Colonic mucosa (tissue), 4 donors: ENCODE results near the gene GSG1L. TPM values are rescaled to one million over a fixed set of nuclear protein-coding genes. Genes with fewer than 3 reads are reported as not detected.

ENCODE experiments used
- DNase-seq: peaks from one replicate; pipeline ENCODE4 v3.0.0-alpha.2; 2020
- H3K27ac ChIP-seq: fragments of 200-600 bp; one replicate; pipeline ENCODE4 v1.8.0; 2021
- H3K27me3 ChIP-seq: fragments of 200-600 bp; one replicate; pipeline ENCODE4 v1.8.0; 2021
- H3K36me3 ChIP-seq: fragments of 200-600 bp; one replicate; pipeline ENCODE4 v1.8.0; 2021
- H3K4me1 ChIP-seq: fragments of 200-600 bp; one replicate; pipeline ENCODE4 v1.8.0; 2021; ENCODE audit warnings: mild to moderate bottlenecking
- H3K4me3 ChIP-seq: fragments of 200-600 bp; one replicate; pipeline ENCODE4 v1.8.0; 2021
- H3K9ac ChIP-seq, 2 donors: one replicate each; pipeline ENCODE4 v1.7.0; 2013; ENCODE audit warnings: control low read depth in 2 of 2, low read depth in 2 of 2, low read length in 2 of 2
- H3K9me3 ChIP-seq: fragments of 200-600 bp; one replicate; pipeline ENCODE4 v1.8.0; 2021
- intact Hi-C: fragments of 100-400 bp; cut with DNase I; formaldehyde crosslinking; loops from one replicate; pipeline ENCODE4 v1.14.1; 2022
- total RNA-seq, 2 donors: library from RNA; stranded (reverse); fragmentation: NEBNext Ultra II Directional in 1 of 2; extraction: Animal tissue kit (Norgen Biotek cat#: 25700) in 1 of 2; gene quantifications; one replicate each; pipeline ENCODE4 v1.2.1, GENCODE V29; 2021
- TF ChIP-seq, protein P1 (sequence below): fragments of 200-600 bp; IDR thresholded peaks from one replicate; pipeline ENCODE4 v1.8.0; 2022; ENCODE audit warnings: antibody characterized with exemption, mild to moderate bottlenecking
- donor health status: healthy.
- donor health status: DM: no; HTN: no; CAD: no.
- donor health status: DM: no; HTN: no; CAD: no.

The GSG1L gene
- total RNA-seq, 2 donors from 2014 or later = 0.13 to 0.15 TPM

DNA sequence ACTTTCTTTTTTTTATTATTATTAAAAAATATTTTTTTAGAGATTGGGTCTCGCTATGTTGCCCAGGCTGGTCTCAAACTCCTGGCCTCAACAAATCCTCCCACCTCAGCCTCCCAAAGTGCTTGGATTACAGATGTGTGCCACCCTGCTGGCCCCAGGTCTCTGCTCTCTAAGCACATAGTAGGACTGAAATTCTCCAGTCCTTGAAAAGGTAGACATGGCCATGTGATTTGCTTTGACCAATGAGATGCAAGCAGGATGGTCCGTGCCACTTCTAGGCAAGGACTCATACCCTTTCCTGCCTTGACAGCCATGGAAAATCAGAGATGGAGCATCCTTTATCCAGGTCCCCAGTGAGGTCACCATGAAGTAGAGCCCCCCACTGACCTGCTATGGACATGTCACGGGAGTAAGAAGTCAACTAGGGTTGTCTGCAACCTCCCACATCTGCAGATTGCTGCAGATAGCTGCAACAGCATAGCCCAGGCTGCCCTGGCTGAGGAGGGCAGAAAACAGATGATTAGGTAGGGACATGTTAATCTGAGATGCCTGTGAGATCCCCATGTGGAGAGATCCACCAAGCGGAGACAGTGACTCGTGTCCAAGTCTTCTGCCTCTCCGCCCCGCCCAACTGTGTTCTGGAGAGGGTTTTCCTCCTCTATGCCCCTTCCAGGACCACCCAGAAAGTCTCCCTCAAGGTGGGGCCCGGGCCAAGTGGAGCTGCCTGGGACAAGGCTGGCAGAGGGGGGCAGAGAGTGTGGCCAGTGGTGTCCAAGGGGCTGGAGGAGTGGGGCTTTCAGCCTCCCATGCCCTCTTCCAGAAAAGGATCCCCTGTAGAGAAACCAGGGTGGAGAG is 11.0 kb downstream of the GSG1L start:
- TF ChIP-seq, protein P1, sequence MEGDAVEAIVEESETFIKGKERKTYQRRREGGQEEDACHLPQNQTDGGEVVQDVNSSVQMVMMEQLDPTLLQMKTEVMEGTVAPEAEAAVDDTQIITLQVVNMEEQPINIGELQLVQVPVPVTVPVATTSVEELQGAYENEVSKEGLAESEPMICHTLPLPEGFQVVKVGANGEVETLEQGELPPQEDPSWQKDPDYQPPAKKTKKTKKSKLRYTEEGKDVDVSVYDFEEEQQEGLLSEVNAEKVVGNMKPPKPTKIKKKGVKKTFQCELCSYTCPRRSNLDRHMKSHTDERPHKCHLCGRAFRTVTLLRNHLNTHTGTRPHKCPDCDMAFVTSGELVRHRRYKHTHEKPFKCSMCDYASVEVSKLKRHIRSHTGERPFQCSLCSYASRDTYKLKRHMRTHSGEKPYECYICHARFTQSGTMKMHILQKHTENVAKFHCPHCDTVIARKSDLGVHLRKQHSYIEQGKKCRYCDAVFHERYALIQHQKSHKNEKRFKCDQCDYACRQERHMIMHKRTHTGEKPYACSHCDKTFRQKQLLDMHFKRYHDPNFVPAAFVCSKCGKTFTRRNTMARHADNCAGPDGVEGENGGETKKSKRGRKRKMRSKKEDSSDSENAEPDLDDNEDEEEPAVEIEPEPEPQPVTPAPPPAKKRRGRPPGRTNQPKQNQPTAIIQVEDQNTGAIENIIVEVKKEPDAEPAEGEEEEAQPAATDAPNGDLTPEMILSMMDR = no peak
- no peak for DNase-seq
- no peaks in the 10 kb centered on the region for H3K4me1 ChIP-seq
- no peak overlapping the region for H3K27ac ChIP-seq
- no peaks in the 10 kb centered on the region for H3K27me3 ChIP-seq
- intact Hi-C loops = no loop called here
- H3K9ac ChIP-seq = no peak overlapping the region
- H3K4me3 ChIP-seq = no peak overlapping the region
- H3K9me3 ChIP-seq = no peaks in the 10 kb centered on the region
- no peaks in the 10 kb centered on the region for H3K36me3 ChIP-seq

DNA sequence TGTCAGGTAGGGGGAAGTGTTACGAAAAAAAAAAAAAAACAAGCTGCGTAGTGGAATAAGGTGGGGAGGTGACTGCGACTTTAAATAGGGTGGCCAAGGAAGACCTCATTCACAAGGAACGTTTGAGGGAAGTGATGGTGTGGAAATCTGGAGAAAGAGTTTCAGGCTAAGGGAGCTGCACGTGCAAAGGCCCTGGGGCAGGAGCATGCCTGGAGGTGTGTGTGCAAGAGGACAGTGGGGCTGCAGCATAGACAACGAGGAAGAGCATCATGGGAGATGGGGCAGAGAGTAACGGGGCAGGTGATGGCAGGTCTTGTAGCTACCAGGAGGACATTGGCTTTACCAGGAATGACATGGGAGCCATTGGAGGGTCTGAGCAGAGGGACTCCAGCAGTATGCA is 12.0 kb downstream of the GSG1L start:
- H3K4me3 ChIP-seq = no peak overlapping the region
- H3K36me3 ChIP-seq = no peaks in the 10 kb centered on the region
- H3K4me1 ChIP-seq = no peaks in the 10 kb centered on the region
- H3K27me3 ChIP-seq = no peaks in the 10 kb centered on the region
- intact Hi-C loops = no loop called here
- TF ChIP-seq, protein P1 = no peak
- H3K9me3 ChIP-seq = no peaks in the 10 kb centered on the region
- no peak for DNase-seq
- H3K9ac ChIP-seq = no peak overlapping the region
- no peak overlapping the region for H3K27ac ChIP-seq

DNA sequence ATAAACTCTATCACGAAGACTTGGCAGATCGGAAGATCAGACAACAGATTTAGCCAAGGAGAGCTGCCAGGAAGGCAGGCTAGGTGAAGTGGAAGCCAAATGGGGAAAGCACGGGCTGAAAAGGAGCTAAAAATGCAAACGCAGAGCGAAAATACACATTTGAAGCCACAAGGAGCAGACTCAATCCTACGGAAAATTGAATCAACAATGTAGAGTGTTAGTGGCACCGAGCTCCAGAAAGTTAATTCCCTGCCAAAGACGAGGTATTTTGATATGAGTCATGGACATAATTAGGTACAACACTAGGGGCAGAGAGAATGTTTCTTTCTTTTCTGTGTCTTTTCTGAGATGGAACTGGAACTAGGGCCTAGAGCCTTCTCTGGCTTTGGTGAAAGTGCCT is 20.7 kb downstream of the GSG1L start:
- H3K27ac ChIP-seq = no peak overlapping the region

DNA sequence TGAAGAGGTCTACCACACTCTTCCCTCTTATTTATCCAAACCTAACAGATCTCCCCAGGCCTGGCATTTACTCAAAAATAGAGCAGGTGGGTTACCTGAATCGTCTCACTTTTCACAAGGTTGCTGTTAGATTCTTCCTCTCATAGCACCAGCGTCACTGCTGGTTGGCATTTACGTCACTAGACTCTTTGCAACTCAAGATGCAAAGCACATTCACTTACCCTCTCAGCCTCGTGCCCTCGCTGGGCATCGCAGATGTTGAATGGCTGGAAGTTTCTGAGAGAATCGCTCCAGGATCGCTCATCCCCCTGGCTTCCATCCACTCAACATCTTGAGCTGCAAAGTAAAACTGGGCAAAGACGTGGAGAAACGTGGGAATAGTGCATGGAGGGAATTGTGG is 21.9 kb downstream of the GSG1L start:
- Histone ChIP-seq H3K27ac (no peak overlapping the region), H3K4me1 (no peaks in the 10 kb centered on the region), H3K4me3 (no peak overlapping the region), H3K36me3 (no peaks in the 10 kb centered on the region), H3K9ac (no peak overlapping the region), H3K9me3 (no peaks in the 10 kb centered on the region), H3K27me3 (no peaks in the 10 kb centered on the region)
- no peak for DNase-seq
- TF ChIP-seq, protein P1 = no peak
- intact Hi-C loops = no loop called here

More for the DNA sequence above, 20.7 kb downstream of the GSG1L start:
- no peak for DNase-seq
- Histone ChIP-seq H3K36me3 (no peaks in the 10 kb centered on the region), H3K4me3 (no peak overlapping the region), H3K9me3 (no peaks in the 10 kb centered on the region), H3K4me1 (no peaks in the 10 kb centered on the region), H3K9ac (no peak overlapping the region), H3K27me3 (no peaks in the 10 kb centered on the region)
- TF ChIP-seq, protein P1 = no peak
- intact Hi-C loops = no loop called here

DNA sequence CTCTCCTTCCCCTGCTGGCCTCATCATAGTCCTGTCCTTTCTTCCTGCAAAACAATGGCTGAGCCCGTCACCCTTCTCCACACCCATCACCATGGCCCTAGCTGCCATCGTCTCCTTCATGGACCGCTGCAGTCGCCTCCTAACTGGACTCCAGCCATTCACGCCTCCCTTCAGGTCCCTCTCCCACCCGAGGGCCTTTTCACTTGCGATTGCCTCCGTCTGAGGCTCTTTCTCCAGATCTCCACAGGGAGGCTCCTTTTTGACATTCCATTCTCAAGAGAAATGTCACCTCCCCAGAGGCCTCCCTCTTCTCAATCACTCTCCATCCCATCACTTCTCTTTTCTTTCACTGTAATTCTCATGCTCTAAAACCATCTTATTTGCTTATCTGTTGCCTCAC is 23.5 kb downstream of the GSG1L start:
- TF ChIP-seq, protein P1 = no peak
- Histone ChIP-seq H3K4me3 (no peak overlapping the region), H3K4me1 (no peaks in the 10 kb centered on the region), H3K9me3 (no peaks in the 10 kb centered on the region), H3K36me3 (no peaks in the 10 kb centered on the region), H3K27ac (no peak overlapping the region), H3K9ac (no peak overlapping the region), H3K27me3 (no peaks in the 10 kb centered on the region)
- intact Hi-C loops = no loop called here
- DNase-seq = no peak
